WTC11 (cell line): ENCODE data around the gene HHAT. TPM values are rescaled to one million over a fixed set of nuclear protein-coding genes. Genes with fewer than 3 reads are reported as not detected.

ENCODE experiments used
- ATAC-seq: fragments of 200-7000 bp; cut with Tn5 transposase; 2 replicates; pipeline ENCODE4 v1.10.0; 2021; ENCODE audit warnings: mild to moderate bottlenecking, moderate library complexity
- CTCF ChIA-PET: fragments of 300-600 bp; sonication (Branson Sonifier 250); formaldehyde crosslinking; loops from one replicate; lab custom pipeline; 2021; ENCODE audit warnings: antibody characterized with exemption; lab: Charles Lee
- POLR2A ChIA-PET: fragments of 350-600 bp; sonication (Branson Sonifier 250); formaldehyde crosslinking; loops from one replicate; lab custom pipeline; 2021; ENCODE audit warnings: antibody characterized with exemption; lab: Charles Lee
- DNase-seq: peaks from one replicate; pipeline ENCODE4 v3.0.0; 2021; ENCODE audit warnings: low spot score
- H3K27ac Mint-ChIP-seq: 2 replicates; pipeline ENCODE4 v1.8.0; 2021; ENCODE audit warnings: mixed read lengths
- H3K27me3 Mint-ChIP-seq: 2 replicates; pipeline ENCODE4 v1.8.0; 2021; ENCODE audit warnings: low read depth, mild to moderate bottlenecking, moderate library complexity, mixed read lengths
- H3K36me3 Mint-ChIP-seq: 2 replicates; pipeline ENCODE4 v1.8.0; 2021; ENCODE audit warnings: mixed read lengths
- H3K4me1 Mint-ChIP-seq: 2 replicates; pipeline ENCODE4 v1.8.0; 2022; ENCODE audit warnings: mixed read lengths
- H3K4me3 Mint-ChIP-seq: 2 replicates; pipeline ENCODE4 v1.8.0; 2021; ENCODE audit warnings: mild to moderate bottlenecking, moderate library complexity, mixed read lengths
- H3K9me3 Mint-ChIP-seq: 2 replicates; pipeline ENCODE4 v1.8.0; 2021; ENCODE audit warnings: mixed read lengths
- ETV6 ChIP-seq: sonication (generic); formaldehyde crosslinking; IDR thresholded peaks from 2 replicates; pipeline ENCODE4 v1.8.1; 2022; ENCODE audit warnings: mild to moderate bottlenecking, missing genetic modification reagents
- JUN ChIP-seq: sonication (generic); formaldehyde crosslinking; IDR thresholded peaks from 2 replicates; pipeline ENCODE4 v1.8.0; 2023; ENCODE audit warnings: mild to moderate bottlenecking, missing genetic modification reagents
- MXD4 ChIP-seq: fragments of 250-450 bp; sonication (Bioruptor Pico); IDR thresholded peaks from 2 replicates; pipeline ENCODE4 v1.8.0; 2021; ENCODE audit warnings: mild to moderate bottlenecking, moderate library complexity, borderline replicate concordance
- NFE2L1 ChIP-seq: sonication (generic); formaldehyde crosslinking; IDR thresholded peaks from 2 replicates; pipeline ENCODE4 v1.8.1; 2023; ENCODE audit warnings: missing genetic modification reagents
- NR1H2 ChIP-seq: sonication (generic); formaldehyde crosslinking; IDR thresholded peaks from 2 replicates; pipeline ENCODE4 v1.9.0; 2021; ENCODE audit warnings: mild to moderate bottlenecking, moderate library complexity, missing genetic modification reagents
- PRRX2 ChIP-seq: fragments of 250-450 bp; sonication (Bioruptor Pico); IDR thresholded peaks from 2 replicates; pipeline ENCODE4 v1.8.0; 2021; ENCODE audit warnings: mild to moderate bottlenecking
- SOX15 ChIP-seq: fragments of 250-450 bp; sonication (Bioruptor Pico); IDR thresholded peaks from 2 replicates; pipeline ENCODE4 v1.9.0; 2021; ENCODE audit warnings: mild to moderate bottlenecking
- SP1 ChIP-seq: sonication (generic); formaldehyde crosslinking; conservative IDR thresholded peaks from 2 replicates; pipeline ENCODE4 v1.8.1; 2022; ENCODE audit warnings: missing genetic modification reagents
- TP53 ChIP-seq: sonication (generic); formaldehyde crosslinking; IDR thresholded peaks from 2 replicates; pipeline ENCODE4 v1.8.1; 2023; ENCODE audit warnings: mild to moderate bottlenecking, missing genetic modification reagents
- total RNA-seq: library from RNA; stranded (reverse); gene quantifications from 3 replicates; pipeline ENCODE4 v1.2.3, GENCODE V29; 2021
- TF ChIP-seq, protein P1 (sequence below): fragments of 250-450 bp; sonication (Bioruptor Pico); conservative IDR thresholded peaks from 2 replicates; pipeline ENCODE4 v1.9.0; 2021; ENCODE audit warnings: mild to moderate bottlenecking
- TF ChIP-seq, protein P2 (sequence below): sonication (generic); formaldehyde crosslinking; conservative IDR thresholded peaks from 2 replicates; pipeline ENCODE4 v1.8.1; 2023; ENCODE audit warnings: mild to moderate bottlenecking, low read depth, missing genetic modification reagents, moderate library complexity
- TF ChIP-seq, protein P3 (sequence below): sonication (generic); formaldehyde crosslinking; IDR thresholded peaks from 2 replicates; pipeline ENCODE4 v1.8.0; 2023; ENCODE audit warnings: missing genetic modification reagents, mild to moderate bottlenecking, borderline replicate concordance
- TF ChIP-seq, protein P4 (sequence below): sonication (generic); formaldehyde crosslinking; IDR thresholded peaks from 2 replicates; pipeline ENCODE4 v1.8.1; 2023; ENCODE audit warnings: mild to moderate bottlenecking, missing genetic modification reagents
- TF ChIP-seq, protein P5 (sequence below): fragments of 250-450 bp; sonication (Bioruptor Pico); IDR thresholded peaks from 2 replicates; pipeline ENCODE4 v1.8.0; 2021; ENCODE audit warnings: mild to moderate bottlenecking
- TF ChIP-seq, protein P6 (sequence below): fragments of 250-450 bp; sonication (Bioruptor Pico); IDR thresholded peaks from 2 replicates; pipeline ENCODE4 v1.9.0; 2021; ENCODE audit warnings: mild to moderate bottlenecking
- TF ChIP-seq, protein P7 (sequence below): sonication (generic); formaldehyde crosslinking; IDR thresholded peaks from 2 replicates; pipeline ENCODE4 v1.8.0; 2023; ENCODE audit warnings: missing genetic modification reagents
- TF ChIP-seq, protein P8 (sequence below): sonication (generic); formaldehyde crosslinking; IDR thresholded peaks from 2 replicates; pipeline ENCODE4 v1.8.0; 2022; ENCODE audit warnings: mild to moderate bottlenecking, missing genetic modification reagents

Gene HHAT
- total RNA-seq, 1 experiment from 2014 or later, result 0.39 TPM

DNA sequence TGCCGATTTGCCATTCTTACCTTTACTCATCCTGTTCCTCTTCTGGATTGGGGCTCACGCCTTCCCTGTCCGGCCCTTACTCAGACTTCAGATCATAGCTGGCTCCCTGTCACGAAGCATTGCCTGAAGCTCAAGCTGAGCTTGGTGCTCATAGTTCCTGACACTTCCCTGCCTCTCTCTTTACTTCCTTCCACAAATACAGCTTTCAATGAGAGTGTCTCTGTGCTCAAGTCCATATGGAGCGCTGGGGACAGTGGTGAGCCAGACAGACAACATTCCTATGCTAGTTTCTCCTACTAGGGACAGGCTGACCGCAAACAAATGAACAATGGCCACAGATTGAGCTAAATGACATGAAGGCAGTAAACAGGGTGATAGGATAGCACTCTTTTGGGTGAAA is 38.1 kb downstream of the HHAT start:
- H3K4me3 Mint-ChIP-seq, result no peak overlapping the region
- TF ChIP-seq, protein P1, sequence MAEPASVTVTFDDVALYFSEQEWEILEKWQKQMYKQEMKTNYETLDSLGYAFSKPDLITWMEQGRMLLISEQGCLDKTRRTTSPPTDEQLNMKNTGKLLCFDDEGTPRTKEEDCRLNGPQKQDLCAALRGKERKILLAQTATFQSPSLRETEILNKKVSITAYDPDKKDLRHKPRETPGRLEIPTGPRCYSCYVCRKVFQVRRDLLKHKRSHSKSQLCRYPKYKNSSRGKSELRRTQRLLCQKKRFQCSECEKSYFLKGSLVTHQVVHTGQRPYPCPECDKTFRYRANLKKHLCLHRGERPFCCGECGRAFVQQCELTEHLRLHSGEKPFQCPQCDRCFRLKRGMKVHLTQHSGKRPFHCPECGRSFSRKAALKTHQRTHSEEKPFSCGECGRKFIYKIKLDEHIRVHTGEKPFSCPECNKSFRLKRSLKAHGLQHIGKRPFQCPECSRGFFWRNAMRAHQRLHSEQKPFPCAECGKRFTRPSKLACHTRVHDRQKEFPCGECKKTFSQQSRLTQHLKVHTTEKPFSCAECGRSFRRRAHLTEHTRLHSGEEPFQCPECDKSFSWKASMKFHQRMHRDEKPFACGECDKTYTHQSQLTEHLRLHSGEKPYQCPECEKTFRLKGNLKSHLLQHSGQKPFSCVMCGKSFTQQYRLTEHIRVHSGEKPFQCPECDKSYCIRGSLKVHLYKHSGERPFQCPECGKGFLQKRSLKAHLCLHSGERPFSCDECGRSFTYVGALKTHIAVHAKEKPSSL, result no peak
- TF ChIP-seq NFE2L1 (CRISPR knock-in tag) (no peak), TP53 (CRISPR knock-in tag) (no peak), MXD4 (CRISPR knock-in tag) (no peak)
- TF ChIP-seq, protein P2, sequence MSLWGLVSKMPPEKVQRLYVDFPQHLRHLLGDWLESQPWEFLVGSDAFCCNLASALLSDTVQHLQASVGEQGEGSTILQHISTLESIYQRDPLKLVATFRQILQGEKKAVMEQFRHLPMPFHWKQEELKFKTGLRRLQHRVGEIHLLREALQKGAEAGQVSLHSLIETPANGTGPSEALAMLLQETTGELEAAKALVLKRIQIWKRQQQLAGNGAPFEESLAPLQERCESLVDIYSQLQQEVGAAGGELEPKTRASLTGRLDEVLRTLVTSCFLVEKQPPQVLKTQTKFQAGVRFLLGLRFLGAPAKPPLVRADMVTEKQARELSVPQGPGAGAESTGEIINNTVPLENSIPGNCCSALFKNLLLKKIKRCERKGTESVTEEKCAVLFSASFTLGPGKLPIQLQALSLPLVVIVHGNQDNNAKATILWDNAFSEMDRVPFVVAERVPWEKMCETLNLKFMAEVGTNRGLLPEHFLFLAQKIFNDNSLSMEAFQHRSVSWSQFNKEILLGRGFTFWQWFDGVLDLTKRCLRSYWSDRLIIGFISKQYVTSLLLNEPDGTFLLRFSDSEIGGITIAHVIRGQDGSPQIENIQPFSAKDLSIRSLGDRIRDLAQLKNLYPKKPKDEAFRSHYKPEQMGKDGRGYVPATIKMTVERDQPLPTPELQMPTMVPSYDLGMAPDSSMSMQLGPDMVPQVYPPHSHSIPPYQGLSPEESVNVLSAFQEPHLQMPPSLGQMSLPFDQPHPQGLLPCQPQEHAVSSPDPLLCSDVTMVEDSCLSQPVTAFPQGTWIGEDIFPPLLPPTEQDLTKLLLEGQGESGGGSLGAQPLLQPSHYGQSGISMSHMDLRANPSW (CRISPR knock-in tag), result no peak
- ChIA-PET CTCF (interaction anchor here (0.6 to 1.1 kb wide), 4 partner anchors 8 to 767 kb away, joined by 3 read pairs; no protein-coding TSS in a partner anchor), POLR2A (no interaction called here)
- H3K36me3 Mint-ChIP-seq, result no peaks in the 10 kb centered on the region
- no peak for DNase-seq
- peak; percentile 74 for ATAC-seq
- H3K9me3 Mint-ChIP-seq, result no peaks in the 10 kb centered on the region
- H3K4me1 Mint-ChIP-seq, result peaks cover 46% of the 10 kb centered on the region
- peak overlapping the region; percentile 61 for H3K27ac Mint-ChIP-seq
- peaks cover 41% of the 10 kb centered on the region for H3K27me3 Mint-ChIP-seq

DNA sequence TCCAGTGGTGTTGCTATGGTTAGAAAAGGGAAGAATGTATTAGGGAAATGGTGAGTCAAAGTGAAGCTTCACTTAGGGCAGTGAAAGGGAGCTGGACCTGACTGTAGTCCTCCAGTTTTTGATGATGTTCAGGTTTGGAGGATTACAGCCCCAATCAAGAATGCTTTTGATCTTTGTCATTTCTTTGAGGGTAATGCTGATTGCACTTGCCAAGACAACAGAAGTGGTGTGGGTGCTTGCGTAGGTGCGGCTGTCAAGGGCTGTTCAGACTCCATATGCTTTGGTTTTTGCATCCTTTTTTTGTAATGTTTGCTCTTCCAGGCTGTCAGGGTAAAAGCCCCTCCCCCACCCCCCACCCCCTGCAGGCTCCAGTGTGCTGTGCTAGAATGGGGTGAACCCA is 38.9 kb downstream of the HHAT start:
- Mint-ChIP-seq H3K9me3 (no peaks in the 10 kb centered on the region), H3K4me1 (peaks cover 54% of the 10 kb centered on the region), H3K27me3 (peaks cover 49% of the 10 kb centered on the region), H3K4me3 (no peak overlapping the region), H3K27ac (no peak overlapping the region), H3K36me3 (no peaks in the 10 kb centered on the region)
- ChIA-PET POLR2A (interaction anchor here (0.5 kb wide), 1 partner anchor 43 kb away, joined by 8 read pairs; no protein-coding TSS in a partner anchor), CTCF (interaction anchor here (0.6 to 1.1 kb wide), 2 partner anchors 8 to 766 kb away, joined by 3 read pairs; no protein-coding TSS in a partner anchor)
- DNase-seq, result no peak
- ATAC-seq, result no peak
- TF ChIP-seq PRRX2 (CRISPR knock-in tag), result no peak
- TF ChIP-seq, protein P3, sequence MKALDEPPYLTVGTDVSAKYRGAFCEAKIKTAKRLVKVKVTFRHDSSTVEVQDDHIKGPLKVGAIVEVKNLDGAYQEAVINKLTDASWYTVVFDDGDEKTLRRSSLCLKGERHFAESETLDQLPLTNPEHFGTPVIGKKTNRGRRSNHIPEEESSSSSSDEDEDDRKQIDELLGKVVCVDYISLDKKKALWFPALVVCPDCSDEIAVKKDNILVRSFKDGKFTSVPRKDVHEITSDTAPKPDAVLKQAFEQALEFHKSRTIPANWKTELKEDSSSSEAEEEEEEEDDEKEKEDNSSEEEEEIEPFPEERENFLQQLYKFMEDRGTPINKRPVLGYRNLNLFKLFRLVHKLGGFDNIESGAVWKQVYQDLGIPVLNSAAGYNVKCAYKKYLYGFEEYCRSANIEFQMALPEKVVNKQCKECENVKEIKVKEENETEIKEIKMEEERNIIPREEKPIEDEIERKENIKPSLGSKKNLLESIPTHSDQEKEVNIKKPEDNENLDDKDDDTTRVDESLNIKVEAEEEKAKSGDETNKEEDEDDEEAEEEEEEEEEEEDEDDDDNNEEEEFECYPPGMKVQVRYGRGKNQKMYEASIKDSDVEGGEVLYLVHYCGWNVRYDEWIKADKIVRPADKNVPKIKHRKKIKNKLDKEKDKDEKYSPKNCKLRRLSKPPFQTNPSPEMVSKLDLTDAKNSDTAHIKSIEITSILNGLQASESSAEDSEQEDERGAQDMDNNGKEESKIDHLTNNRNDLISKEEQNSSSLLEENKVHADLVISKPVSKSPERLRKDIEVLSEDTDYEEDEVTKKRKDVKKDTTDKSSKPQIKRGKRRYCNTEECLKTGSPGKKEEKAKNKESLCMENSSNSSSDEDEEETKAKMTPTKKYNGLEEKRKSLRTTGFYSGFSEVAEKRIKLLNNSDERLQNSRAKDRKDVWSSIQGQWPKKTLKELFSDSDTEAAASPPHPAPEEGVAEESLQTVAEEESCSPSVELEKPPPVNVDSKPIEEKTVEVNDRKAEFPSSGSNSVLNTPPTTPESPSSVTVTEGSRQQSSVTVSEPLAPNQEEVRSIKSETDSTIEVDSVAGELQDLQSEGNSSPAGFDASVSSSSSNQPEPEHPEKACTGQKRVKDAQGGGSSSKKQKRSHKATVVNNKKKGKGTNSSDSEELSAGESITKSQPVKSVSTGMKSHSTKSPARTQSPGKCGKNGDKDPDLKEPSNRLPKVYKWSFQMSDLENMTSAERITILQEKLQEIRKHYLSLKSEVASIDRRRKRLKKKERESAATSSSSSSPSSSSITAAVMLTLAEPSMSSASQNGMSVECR (CRISPR knock-in tag), result no peak
- TF ChIP-seq NR1H2 (CRISPR knock-in tag), result no peak
- no peak for TF ChIP-seq ETV6
- TF ChIP-seq, protein P4, sequence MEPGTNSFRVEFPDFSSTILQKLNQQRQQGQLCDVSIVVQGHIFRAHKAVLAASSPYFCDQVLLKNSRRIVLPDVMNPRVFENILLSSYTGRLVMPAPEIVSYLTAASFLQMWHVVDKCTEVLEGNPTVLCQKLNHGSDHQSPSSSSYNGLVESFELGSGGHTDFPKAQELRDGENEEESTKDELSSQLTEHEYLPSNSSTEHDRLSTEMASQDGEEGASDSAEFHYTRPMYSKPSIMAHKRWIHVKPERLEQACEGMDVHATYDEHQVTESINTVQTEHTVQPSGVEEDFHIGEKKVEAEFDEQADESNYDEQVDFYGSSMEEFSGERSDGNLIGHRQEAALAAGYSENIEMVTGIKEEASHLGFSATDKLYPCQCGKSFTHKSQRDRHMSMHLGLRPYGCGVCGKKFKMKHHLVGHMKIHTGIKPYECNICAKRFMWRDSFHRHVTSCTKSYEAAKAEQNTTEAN, result no peak
- no peak for TF ChIP-seq SOX15
- TF ChIP-seq, protein P5, sequence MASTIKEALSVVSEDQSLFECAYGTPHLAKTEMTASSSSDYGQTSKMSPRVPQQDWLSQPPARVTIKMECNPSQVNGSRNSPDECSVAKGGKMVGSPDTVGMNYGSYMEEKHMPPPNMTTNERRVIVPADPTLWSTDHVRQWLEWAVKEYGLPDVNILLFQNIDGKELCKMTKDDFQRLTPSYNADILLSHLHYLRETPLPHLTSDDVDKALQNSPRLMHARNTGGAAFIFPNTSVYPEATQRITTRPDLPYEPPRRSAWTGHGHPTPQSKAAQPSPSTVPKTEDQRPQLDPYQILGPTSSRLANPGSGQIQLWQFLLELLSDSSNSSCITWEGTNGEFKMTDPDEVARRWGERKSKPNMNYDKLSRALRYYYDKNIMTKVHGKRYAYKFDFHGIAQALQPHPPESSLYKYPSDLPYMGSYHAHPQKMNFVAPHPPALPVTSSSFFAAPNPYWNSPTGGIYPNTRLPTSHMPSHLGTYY (CRISPR knock-in tag), result no peak
- TF ChIP-seq, protein P6, sequence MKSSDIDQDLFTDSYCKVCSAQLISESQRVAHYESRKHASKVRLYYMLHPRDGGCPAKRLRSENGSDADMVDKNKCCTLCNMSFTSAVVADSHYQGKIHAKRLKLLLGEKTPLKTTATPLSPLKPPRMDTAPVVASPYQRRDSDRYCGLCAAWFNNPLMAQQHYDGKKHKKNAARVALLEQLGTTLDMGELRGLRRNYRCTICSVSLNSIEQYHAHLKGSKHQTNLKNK (CRISPR knock-in tag), result no peak
- TF ChIP-seq, protein P7, sequence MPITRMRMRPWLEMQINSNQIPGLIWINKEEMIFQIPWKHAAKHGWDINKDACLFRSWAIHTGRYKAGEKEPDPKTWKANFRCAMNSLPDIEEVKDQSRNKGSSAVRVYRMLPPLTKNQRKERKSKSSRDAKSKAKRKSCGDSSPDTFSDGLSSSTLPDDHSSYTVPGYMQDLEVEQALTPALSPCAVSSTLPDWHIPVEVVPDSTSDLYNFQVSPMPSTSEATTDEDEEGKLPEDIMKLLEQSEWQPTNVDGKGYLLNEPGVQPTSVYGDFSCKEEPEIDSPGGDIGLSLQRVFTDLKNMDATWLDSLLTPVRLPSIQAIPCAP (CRISPR knock-in tag), result no peak
- TF ChIP-seq, protein P1, result no peak
- TF ChIP-seq SP1 (CRISPR knock-in tag), result no peak
- TF ChIP-seq JUN (CRISPR knock-in tag), result no peak
- TF ChIP-seq, protein P8, sequence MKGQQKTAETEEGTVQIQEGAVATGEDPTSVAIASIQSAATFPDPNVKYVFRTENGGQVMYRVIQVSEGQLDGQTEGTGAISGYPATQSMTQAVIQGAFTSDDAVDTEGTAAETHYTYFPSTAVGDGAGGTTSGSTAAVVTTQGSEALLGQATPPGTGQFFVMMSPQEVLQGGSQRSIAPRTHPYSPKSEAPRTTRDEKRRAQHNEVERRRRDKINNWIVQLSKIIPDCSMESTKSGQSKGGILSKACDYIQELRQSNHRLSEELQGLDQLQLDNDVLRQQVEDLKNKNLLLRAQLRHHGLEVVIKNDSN (CRISPR knock-in tag), result no peak
